Islet of Langerhans (tissue), 1 donor: ENCODE data around the gene ICA1L.
"Not testable (repeated sequence)": the region's sequence is repeated elsewhere in the genome, so short reads cannot be mapped to it uniquely, and the experiment has no call there.

Experiments used
- FAIRE-seq: peaks from one replicate; lab custom pipeline; 2011; peaks lifted over from hg19 to GRCh38; lab: Jason Lieb, UNC

The ICA1L gene

DNA sequence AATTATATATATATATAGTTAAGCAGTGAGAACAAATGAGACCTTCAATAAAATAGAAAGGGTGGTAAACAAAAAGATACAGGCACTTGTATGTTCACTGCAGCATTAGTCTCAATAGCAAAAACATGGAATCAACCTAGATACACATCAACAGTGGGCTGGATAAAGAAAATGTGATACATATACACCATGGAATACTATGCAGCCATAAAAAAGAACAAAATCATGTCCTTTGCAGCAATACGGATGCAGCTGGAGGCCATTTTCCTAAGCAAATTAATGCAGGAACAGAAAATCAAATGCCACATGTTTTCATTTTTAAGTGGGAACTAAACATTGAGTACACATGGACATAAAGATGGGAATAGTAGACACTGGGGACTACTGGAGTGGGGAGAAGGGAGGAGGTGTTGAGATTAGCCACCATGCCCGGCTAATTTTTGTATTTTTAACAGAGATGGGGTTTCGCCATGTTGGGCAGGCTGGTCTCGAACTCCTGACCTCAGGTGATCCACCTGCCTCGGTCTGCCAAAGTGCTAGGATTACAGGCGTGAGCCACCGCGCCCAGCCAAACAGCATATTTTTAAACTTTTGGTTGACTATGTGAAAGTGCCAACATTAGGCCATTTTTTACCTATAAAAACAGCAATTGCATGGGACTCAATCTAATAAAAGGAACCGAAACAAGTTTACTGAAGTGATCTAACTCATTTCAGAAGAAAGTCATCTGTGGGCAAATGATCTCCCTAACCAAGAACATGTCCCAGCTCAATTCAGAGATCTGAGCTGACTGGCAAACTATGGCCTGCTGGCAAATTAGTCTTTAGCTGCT is 23.7 kb downstream of the ICA1L start:
- no peak for FAIRE-seq

DNA sequence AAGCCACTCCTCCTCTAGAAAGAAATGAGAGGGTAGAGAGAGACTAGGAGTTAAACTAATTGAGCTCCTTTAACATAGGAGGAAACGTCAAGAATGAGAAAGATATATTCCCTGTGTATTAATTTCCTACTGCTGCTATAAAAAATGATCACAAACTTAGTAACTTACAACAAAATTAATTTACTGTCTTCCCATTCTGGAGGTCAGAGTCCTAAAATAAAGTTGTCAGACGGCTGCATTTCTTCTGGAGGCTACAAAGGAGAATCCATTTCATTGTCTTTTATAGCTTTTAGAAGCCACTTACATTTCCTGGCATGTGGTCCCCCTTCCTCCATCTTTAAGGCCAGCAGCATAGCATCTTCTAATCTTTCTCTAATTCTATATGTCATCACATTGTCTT is 26.9 kb downstream of the ICA1L start:
- FAIRE-seq: no peak

- peak; percentile 72 for FAIRE-seq
These were observed 28.9 kb downstream of the ICA1L start for GRCh38 chr2:202842690-202843089.

- no peak for FAIRE-seq
These were observed 30.3 kb downstream of the ICA1L start for GRCh38 chr2:202841090-202841867.

GRCh38 chr2:202831242-202832220 is 40.0 kb downstream of the ICA1L start:
- FAIRE-seq: peak; percentile 97

DNA sequence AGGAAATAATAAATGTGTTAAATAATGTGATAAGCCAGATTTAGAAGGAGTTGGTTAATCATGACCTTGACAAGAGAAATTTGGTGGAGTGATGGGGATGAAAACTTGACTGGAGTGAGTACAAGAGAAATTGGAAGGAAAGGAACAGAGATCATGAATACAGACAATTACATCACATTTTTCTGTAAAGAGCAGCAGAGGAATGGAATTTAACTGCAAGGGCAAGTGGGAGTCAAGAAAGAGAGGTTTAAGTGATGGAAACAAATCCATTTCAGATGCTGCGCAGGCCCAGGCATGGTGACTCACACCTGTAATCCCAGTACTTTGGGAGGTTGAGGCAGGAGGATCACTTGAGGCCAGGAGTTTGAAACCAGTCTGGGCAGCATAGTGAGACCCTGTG is 46.7 kb downstream of the ICA1L start:
- FAIRE-seq: no peak

DNA sequence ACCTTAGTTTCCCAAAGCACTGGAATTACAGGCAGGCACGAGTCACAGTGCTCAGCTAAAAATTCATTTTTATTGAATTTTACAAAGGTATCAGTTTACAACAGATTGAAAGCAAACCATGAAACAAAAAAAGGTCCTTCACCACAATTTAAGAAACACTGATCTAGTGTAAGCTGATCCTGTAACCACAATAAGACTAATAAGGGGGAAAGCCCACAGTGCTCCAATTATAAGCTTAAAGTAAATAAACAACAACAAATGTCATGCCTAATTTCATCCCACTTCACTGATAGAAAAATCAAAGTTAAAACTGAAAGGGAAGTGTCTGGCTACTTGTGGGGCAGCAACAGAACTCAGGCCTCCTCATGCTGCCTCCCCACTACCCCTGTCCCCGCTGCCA is 49.2 kb downstream of the ICA1L start:
- FAIRE-seq: no peak

GRCh38 chr2:202821206-202822160 is 50.1 kb downstream of the ICA1L start:
- no peak for FAIRE-seq

DNA sequence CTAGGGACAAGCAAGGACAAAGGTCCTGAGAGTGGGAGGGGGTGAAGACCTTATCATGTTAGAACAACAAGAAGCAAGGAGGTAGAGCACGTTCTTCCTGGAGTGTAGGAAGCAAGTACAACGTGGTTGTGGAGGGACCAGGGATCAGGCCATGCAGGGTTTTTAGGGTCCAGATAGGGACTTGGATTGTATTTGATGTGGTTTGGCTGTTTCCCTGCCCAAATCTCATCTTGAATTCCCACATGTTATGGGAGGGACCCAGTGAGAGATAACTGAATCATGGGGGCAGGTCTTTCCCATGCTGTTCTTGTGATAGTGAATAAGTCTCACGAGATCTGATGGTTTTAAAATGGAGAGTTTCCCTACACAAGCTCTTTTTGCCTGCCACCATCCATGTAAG is 53.2 kb downstream of the ICA1L start:
- FAIRE-seq: no peak

DNA sequence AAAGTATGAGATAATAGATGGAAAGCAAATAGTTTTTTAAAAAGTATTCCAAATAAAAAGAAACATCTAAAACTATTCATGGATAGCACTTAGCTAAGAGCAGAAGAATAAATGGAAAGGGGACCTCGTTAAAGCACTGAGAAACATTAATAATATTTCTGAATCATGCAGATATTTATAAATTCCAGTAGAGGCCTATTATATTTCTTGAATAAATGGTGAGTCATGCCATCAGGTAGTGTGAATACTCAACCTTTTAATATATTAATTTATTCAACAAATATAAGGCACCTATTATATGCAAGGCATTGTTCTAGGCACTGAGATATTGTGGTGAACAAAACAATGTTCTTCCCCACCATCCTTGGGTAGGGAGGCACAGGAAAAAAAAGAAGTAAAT is 53.8 kb downstream of the ICA1L start:
- no peak for FAIRE-seq

- no peak for FAIRE-seq
These were observed 55.8 kb downstream of the ICA1L start for GRCh38 chr2:202815548-202816360.

DNA sequence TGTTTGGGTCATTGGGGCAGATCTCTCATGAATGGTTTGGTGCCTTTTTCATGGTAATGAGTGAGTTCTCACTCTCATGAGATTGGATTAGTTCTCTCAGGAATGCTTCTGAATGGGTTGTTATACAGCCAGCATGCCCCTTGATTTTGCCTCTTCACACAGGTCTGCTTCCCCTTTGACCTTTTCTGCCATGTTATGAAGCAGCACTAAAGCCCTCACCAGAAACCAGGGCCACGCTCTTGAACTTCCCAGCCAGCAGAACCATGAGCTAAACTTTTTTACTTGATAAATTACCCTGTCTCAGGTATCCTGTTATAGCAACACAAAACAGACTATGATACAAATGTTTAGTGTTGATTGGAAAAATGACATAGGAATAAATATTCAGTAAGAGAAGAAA is 57.3 kb downstream of the ICA1L start:
- FAIRE-seq: no peak

- no peak for FAIRE-seq
These were observed 58.2 kb downstream of the ICA1L start for GRCh38 chr2:202813387-202813786.

- FAIRE-seq: no peak
These were observed 62.8 kb downstream of the ICA1L start for GRCh38 chr2:202808754-202809153.

DNA sequence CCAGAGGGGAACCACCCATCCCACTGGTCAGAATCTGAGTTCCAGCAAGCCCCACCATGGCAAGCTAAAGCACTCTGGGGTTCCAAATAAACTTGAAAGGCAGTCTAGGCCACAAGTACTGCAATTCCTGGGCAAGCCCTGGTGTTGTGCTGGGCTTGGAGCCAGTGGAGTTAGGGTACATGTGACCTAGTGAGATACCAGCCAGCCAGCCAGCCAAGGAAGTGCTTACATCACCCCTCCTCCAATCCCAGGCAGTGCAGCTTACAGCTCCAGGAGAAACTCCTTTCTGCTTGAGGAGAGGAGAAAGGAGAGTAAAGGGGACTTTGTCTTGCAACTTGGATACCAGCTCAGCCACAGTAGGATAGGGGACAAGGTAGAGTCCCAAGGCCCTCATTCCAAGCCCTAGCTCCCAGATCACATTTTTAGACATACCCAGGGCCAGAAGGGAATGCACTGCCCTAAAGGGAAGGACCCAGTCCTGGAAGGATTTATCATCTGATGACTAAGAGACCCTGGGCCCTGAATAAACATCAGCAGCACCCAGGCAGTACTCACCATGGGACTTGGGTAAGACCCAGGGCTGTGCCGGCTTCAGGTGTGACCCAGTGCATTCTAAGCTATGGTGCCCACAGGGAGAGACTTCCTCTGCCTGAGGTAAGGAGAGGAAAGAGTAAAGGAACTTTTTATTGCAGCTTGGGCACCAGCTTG is 64.0 kb downstream of the ICA1L start:
- FAIRE-seq: not testable (repeated sequence)

- not testable (repeated sequence) for FAIRE-seq
These were observed 65.7 kb downstream of the ICA1L start for GRCh38 chr2:202805911-202806310.

DNA sequence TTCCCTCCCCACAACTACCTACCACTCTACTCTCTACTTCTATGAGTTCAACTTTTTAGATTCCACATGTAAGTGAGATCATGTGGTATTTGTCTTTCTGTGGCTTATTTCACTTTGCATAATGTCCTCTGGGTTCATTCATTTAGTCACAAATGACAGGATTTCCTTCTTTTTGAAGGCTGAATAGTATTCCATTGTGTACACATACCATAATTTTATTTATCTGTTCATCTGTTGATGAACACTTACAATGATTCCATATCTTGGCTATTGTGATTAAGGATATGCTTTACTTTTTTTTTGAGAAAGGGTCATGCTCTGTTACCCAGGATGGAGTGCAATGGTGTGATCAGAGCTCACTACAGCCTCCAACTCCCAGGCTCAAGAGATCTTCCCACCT is 73.6 kb downstream of the ICA1L start:
- FAIRE-seq: no peak

DNA sequence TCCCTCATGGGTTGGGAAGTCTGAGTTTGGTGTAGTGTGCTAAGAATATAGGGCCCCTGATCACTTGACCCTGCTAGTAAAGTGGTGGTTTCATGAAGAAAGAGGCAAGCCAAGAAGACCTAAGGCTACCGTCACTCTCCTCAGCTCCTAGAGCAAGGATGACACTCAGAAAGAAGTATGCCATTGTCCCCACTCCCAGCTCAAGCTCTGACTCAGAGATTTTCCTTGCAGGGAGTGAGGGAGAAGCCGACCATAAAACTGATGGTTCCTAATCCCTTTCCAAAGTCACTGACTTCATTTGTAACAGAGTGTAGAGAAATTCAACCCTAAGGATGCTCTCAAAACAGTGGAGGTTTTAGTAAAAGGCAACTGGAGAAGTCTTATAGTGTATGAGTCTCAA is 80.9 kb downstream of the ICA1L start:
- no peak for FAIRE-seq

- no peak for FAIRE-seq
These were observed 84.7 kb downstream of the ICA1L start for GRCh38 chr2:202786842-202787241.
